Endodermal cell (in vitro differentiated cells): Measurements from ENCODE around the gene ACKR2. TPM values are rescaled to one million over a fixed set of nuclear protein-coding genes. Genes with fewer than 3 reads are reported as not detected.
A peak's percentile ranks its signal among the peaks of the same experiment; 100 is the strongest.

Experiments
- DNase-seq: peaks from one replicate; pipeline ENCODE4 v3.0.0-alpha.2; 2017
- H3K27ac ChIP-seq: 2 replicates; pipeline ENCODE4 v1.5.1; 2013; ENCODE audit warnings: mild to moderate bottlenecking, low read depth, low read length, moderate library complexity
- H3K27me3 ChIP-seq: 2 replicates; pipeline ENCODE4 v1.6.1; 2013; ENCODE audit warnings: mild to moderate bottlenecking, low read length, moderate library complexity; ENCODE audit not compliant: insufficient read depth, control insufficient read depth, poor library complexity, severe bottlenecking
- H3K36me3 ChIP-seq: 2 replicates; pipeline ENCODE4 v1.7.0; 2013; ENCODE audit warnings: mild to moderate bottlenecking, low read length, moderate library complexity; ENCODE audit not compliant: control insufficient read depth, insufficient read depth
- H3K4me1 ChIP-seq: one replicate; pipeline ENCODE4 v1.7.0; 2013; ENCODE audit warnings: low read length; ENCODE audit not compliant: control insufficient read depth, insufficient read depth
- H3K4me3 ChIP-seq: 2 replicates; pipeline ENCODE4 v1.5.1; 2013; ENCODE audit warnings: mild to moderate bottlenecking, low read length, moderate library complexity
- H3K9ac ChIP-seq: 2 replicates; pipeline ENCODE4 v1.6.1; 2013; ENCODE audit warnings: mild to moderate bottlenecking, low read length, moderate library complexity; ENCODE audit not compliant: poor library complexity, severe bottlenecking; ENCODE audit errors: extremely low read depth
- H3K9me3 ChIP-seq: 2 replicates; pipeline ENCODE4 v1.6.1; 2013; ENCODE audit warnings: mild to moderate bottlenecking, low read length, moderate library complexity; ENCODE audit not compliant: control insufficient read depth
- H3K27ac Mint-ChIP-seq: 2 replicates; pipeline ENCODE4 v1.8.0; 2020; ENCODE audit warnings: mixed read lengths
- H3K27me3 Mint-ChIP-seq: 2 replicates; pipeline ENCODE4 v1.8.0; 2021; ENCODE audit warnings: mild to moderate bottlenecking, mixed read lengths; ENCODE audit not compliant: insufficient read depth
- H3K36me3 Mint-ChIP-seq: 2 replicates; pipeline ENCODE4 v1.8.0; 2020; ENCODE audit warnings: low read depth, mixed read lengths
- H3K4me1 Mint-ChIP-seq: 2 replicates; pipeline ENCODE4 v1.8.0; 2020; ENCODE audit warnings: mixed read lengths
- H3K4me3 Mint-ChIP-seq: 2 replicates; pipeline ENCODE4 v1.8.0; 2020; ENCODE audit warnings: mild to moderate bottlenecking, moderate library complexity, mixed read lengths
- H3K9me3 Mint-ChIP-seq: 2 replicates; pipeline ENCODE4 v1.8.0; 2020; ENCODE audit warnings: mild to moderate bottlenecking, mixed read lengths
- CTCF ChIP-seq: fragments of 200-600 bp; sonication (generic); conservative IDR thresholded peaks from 2 replicates; pipeline ENCODE4 v1.5.0; 2021; ENCODE audit warnings: antibody characterized with exemption, mild to moderate bottlenecking
- WGBS, 2 experiments: methylation state at CpG; one replicate each; pipeline versions ENCODE4 v1.1.5 to v1.1.7; 2013; ENCODE audit warnings: missing lambda C conversion rate in 2 of 2, mixed read lengths in 1 of 2; ENCODE audit not compliant: insufficient coverage in 1 of 2, insufficient read length in 1 of 2; 5-methylcytosine and 5-hydroxymethylcytosine counted together
- total RNA-seq, 2 donors: library from RNA; stranded (reverse); fragmentation: NEBNext Ultra II Directional in 1 of 2; extraction: Animal tissue kit (Norgen Biotek cat#: 25700) in 1 of 2; gene quantifications; 2 replicates in 1 of 2; 3 replicates in 1 of 2; pipeline ENCODE4 v1.2.1, GENCODE V29; 2021

Gene ACKR2
- total RNA-seq, 2 donors from 2014 or later = 1.1 TPM

- no peak for TF ChIP-seq CTCF
- Histone ChIP-seq H3K9me3 (no peaks in the 10 kb centered on the region), H3K36me3 (no peaks in the 10 kb centered on the region), H3K4me3 (no peak overlapping the region), H3K27ac (no peak overlapping the region), H3K27me3 (no peaks in the 10 kb centered on the region), H3K4me1 (peaks cover 6% of the 10 kb centered on the region), H3K9ac (no peak overlapping the region)
- Mint-ChIP-seq H3K36me3 (no peaks in the 10 kb centered on the region), H3K9me3 (no peaks in the 10 kb centered on the region), H3K4me1 (peaks cover 7% of the 10 kb centered on the region), H3K27me3 (no peaks in the 10 kb centered on the region), H3K27ac (no peak overlapping the region), H3K4me3 (no peak overlapping the region)
- 88 to 94% methylated on average over 7 of the region's 7 CpGs for WGBS, 2 experiments
- no peak for DNase-seq
These were observed 39.8 kb downstream of the ACKR2 start for GRCh38 chr3:42849017-42849416.

- no peaks in the 10 kb centered on the region for H3K9me3 ChIP-seq
- Mint-ChIP-seq H3K36me3 (no peaks in the 10 kb centered on the region), H3K9me3 (no peaks in the 10 kb centered on the region), H3K4me1 (no peaks in the 10 kb centered on the region), H3K27ac (no peak overlapping the region), H3K4me3 (no peak overlapping the region), H3K27me3 (no peaks in the 10 kb centered on the region)
- H3K27ac ChIP-seq = no peak overlapping the region
- no peak for DNase-seq
- TF ChIP-seq CTCF = no peak
- no peaks in the 10 kb centered on the region for H3K36me3 ChIP-seq
- no peak overlapping the region for H3K9ac ChIP-seq
- no peaks in the 10 kb centered on the region for H3K4me1 ChIP-seq
- 91 to 100% methylated on average over 2 to 3 of the region's 3 CpGs for WGBS, 2 experiments
- no peak overlapping the region for H3K4me3 ChIP-seq
- no peaks in the 10 kb centered on the region for H3K27me3 ChIP-seq
These were observed 41.0 kb downstream of the ACKR2 start for GRCh38 chr3:42850263-42850662.

DNA sequence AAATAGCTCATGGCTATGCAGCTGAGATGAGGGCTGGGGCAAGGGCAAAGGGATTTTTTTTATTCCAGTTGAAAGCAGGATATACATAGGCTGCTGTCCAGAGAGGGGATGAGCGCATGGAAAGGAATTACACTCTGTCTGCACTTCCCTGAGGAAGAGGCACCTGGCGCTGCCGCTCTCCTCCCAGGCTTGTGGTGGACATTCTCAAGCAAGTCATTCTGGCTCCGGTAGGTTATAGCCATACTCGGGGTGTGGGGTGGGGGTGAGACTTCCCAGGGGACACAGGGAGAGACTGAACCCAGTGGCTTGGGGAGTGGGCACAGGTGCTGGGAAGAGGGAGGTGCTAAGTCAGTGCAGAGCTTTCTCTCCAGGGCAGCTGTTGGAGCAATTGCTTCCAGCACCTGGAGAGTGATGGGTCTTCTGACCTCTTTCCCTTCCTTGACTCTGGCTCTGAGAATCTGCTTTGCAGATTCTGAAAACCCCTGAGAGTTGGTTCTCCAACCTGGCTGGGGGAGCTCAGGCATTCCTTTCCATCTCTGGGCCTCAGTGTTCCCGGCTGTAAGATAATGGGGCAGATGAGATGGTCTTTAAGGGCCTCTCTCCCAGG lies 42.1 kb downstream of the ACKR2 start:
- Histone ChIP-seq H3K9me3 (no peaks in the 10 kb centered on the region), H3K36me3 (no peaks in the 10 kb centered on the region), H3K9ac (no peak overlapping the region), H3K4me3 (no peak overlapping the region), H3K27me3 (no peaks in the 10 kb centered on the region), H3K4me1 (no peaks in the 10 kb centered on the region), H3K27ac (no peak overlapping the region)
- no peaks in the 10 kb centered on the region for H3K36me3 Mint-ChIP-seq
- H3K4me1 Mint-ChIP-seq = no peaks in the 10 kb centered on the region
- H3K9me3 Mint-ChIP-seq = no peaks in the 10 kb centered on the region
- H3K4me3 Mint-ChIP-seq = no peak overlapping the region
- TF ChIP-seq CTCF = no peak
- H3K27ac Mint-ChIP-seq = no peak overlapping the region
- peak; percentile 30 for DNase-seq
- H3K27me3 Mint-ChIP-seq = no peaks in the 10 kb centered on the region
- WGBS, 2 experiments = 78 to 92% methylated on average over 1 to 6 of the region's 6 CpGs
